Loucy (cell line): Measurements from ENCODE around the gene OR5V1.

Experiments
- EZH2phosphoT487 ChIP-seq: fragments of 200-600 bp; IDR thresholded peaks from 2 replicates; pipeline ENCODE4 v1.6.1; 2018; ENCODE audit warnings: antibody characterized with exemption, mild to moderate bottlenecking, moderate library complexity, borderline replicate concordance
- TF ChIP-seq, protein P1 (sequence below): fragments of 200-600 bp; sonication (generic); conservative IDR thresholded peaks from 2 replicates; pipeline ENCODE4 v1.5.1; 2014; ENCODE audit warnings: mild to moderate bottlenecking, antibody characterized with exemption, low read length

GRCh38 chr6:29399525-29399924 lies 30.9 kb upstream of the OR5V1 start:
- no peak for TF ChIP-seq EZH2phosphoT487
- TF ChIP-seq, protein P1, sequence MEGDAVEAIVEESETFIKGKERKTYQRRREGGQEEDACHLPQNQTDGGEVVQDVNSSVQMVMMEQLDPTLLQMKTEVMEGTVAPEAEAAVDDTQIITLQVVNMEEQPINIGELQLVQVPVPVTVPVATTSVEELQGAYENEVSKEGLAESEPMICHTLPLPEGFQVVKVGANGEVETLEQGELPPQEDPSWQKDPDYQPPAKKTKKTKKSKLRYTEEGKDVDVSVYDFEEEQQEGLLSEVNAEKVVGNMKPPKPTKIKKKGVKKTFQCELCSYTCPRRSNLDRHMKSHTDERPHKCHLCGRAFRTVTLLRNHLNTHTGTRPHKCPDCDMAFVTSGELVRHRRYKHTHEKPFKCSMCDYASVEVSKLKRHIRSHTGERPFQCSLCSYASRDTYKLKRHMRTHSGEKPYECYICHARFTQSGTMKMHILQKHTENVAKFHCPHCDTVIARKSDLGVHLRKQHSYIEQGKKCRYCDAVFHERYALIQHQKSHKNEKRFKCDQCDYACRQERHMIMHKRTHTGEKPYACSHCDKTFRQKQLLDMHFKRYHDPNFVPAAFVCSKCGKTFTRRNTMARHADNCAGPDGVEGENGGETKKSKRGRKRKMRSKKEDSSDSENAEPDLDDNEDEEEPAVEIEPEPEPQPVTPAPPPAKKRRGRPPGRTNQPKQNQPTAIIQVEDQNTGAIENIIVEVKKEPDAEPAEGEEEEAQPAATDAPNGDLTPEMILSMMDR, result no peak
